Uterine smooth muscle cell (primary cell): ENCODE measurements around the gene RFPL4A. TPM values are rescaled to one million over a fixed set of nuclear protein-coding genes. Genes with fewer than 3 reads are reported as not detected.

Experiments
- total RNA-seq: library from RNA; depleted of rRNA; stranded (reverse); fragments of >200 nt; gene quantifications from 2 replicates; pipeline ENCODE4 v1.2.3, GENCODE V29; 2014

Gene RFPL4A
- not detected in 2 replicates for total RNA-seq

GRCh38 chr19:55758797-55759196 lies at the start of gene RFPL4A:
TSS of gene RFPL4A (plus strand) at chr19:55759097. CDS start at chr19:55761801, 2,704 bp downstream.

DNA sequence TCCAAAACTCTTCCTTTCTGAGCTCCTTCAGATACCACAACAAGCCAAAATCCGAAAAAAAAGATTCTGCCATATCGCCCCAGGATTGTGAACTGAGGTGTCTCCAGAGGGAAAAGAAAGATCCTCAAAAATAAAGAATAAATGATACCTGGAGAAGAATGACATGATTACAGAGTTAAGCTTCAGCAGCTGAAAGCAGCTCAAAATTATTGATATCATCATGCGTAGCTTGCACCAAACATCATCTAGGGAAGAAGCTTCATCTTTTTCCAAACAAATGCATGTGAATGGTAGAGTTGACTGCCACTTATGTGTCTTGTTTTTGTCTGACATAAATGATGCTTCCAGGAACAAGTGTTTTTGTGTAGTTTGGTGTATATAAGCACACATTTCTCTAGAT lies 20.6 kb upstream of the RFPL4A start, which contains the start of gene NLRP9:
Gene NLRP9 (minus strand): TSS at position 101 of the 400 bp plus-strand sequence. CDS start 28 bp downstream, at position 73.

GRCh38 chr19:55768818-55769217 lies 9.9 kb downstream of the RFPL4A start, which contains the start of gene RFPL4AL1:
TSS of gene RFPL4AL1 (plus strand) at chr19:55769118. CDS start at chr19:55771805, 2,687 bp downstream.

Other genes with a start within 250 kb of the RFPL4A start
- gene SBK2, start 222.0 kb upstream of the RFPL4A start, total RNA-seq = 0.11 and 1.5 TPM in 2 replicates
- 0.12 TPM in 1 of 2 replicates, not detected in the other for gene SBK3, start 213.6 kb upstream of the RFPL4A start, total RNA-seq
- gene ZNF579, start 178.2 kb upstream of the RFPL4A start, total RNA-seq = 3.8 and 5.9 TPM in 2 replicates
- gene FIZ1, start 159.6 kb upstream of the RFPL4A start, total RNA-seq = 2.7 and 3.0 TPM in 2 replicates
- gene ZNF524, start 158.8 kb upstream of the RFPL4A start, total RNA-seq = 7.7 and 9.9 TPM in 2 replicates
- 1.00 and 1.2 TPM in 2 replicates for gene ZNF865, start 153.4 kb upstream of the RFPL4A start, total RNA-seq
- 4.4 and 5.4 TPM in 2 replicates for gene ZNF784, start 134.5 kb upstream of the RFPL4A start, total RNA-seq
- gene ZNF580, start 118.1 kb upstream of the RFPL4A start, total RNA-seq = 4.1 and 4.2 TPM in 2 replicates
- 12.3 and 22.5 TPM in 2 replicates for gene ZNF581, start 115.4 kb upstream of the RFPL4A start, total RNA-seq
- 2.5 and 8.5 TPM in 2 replicates for gene CCDC106, start 110.9 kb upstream of the RFPL4A start, total RNA-seq
- 117 and 168 TPM in 2 replicates for gene U2AF2, start 104.1 kb upstream of the RFPL4A start, total RNA-seq
- gene EPN1, start 83.9 kb upstream of the RFPL4A start, total RNA-seq = 79.4 and 112 TPM in 2 replicates
- gene NLRP9, start 20.7 kb upstream of the RFPL4A start, total RNA-seq = not detected in 2 replicates
- gene RFPL4AL1, start 10.0 kb downstream of the RFPL4A start, total RNA-seq = not detected in 2 replicates
- not detected in 2 replicates for gene NLRP11, start 72.9 kb downstream of the RFPL4A start, total RNA-seq
- gene NLRP4, start 77.4 kb downstream of the RFPL4A start, total RNA-seq = not detected in 2 replicates
- gene NLRP13, start 173.2 kb downstream of the RFPL4A start, total RNA-seq = not detected in 2 replicates
- gene NLRP8, start 188.7 kb downstream of the RFPL4A start, total RNA-seq = not detected in 2 replicates
- gene NLRP5, start 227.7 kb downstream of the RFPL4A start, total RNA-seq = not detected in 2 replicates